Measurements from ENCODE around the gene SLC38A4.

- TF ChIP-seq CTCF (IDR thresholded peaks at IDR 0.05) (no peak), POLR2A (IDR thresholded peaks at IDR 0.05) (no peak)
These were observed 14.6 kb downstream of the SLC38A4 start for GRCh38 chr12:46811185-46811584.

All from adrenal gland (tissue), 5 donors.